GM21825 (cell line): ENCODE results near the gene PARD6A.

Experiments used
- ATAC-seq: cut with Tn5 transposase; IDR thresholded peaks from one replicate; pipeline ENCODE4 v1.9.1; 2021; ENCODE audit warnings: mild to moderate bottlenecking, moderate library complexity; ENCODE audit not compliant: unreplicated experiment

PARD6A gene

GRCh38 chr16:67666032-67666551, 5.3 kb downstream of the PARD6A start:
- ATAC-seq = no peak

GRCh38 chr16:67666559-67667452, 6.0 kb downstream of the PARD6A start, which contains the start of the genes C16orf86 and ENKD1:
TSS of gene C16orf86 (plus strand) at chr16:67666814. CDS start at chr16:67666971, 157 bp downstream.
TSS of gene ENKD1 (minus strand) at chr16:67666750. CDS start at chr16:67666442, 308 bp downstream.
- peak; percentile 47 for ATAC-seq

GRCh38 chr16:67667453-67667816, 6.7 kb downstream of the PARD6A start:
- ATAC-seq = no peak

GRCh38 chr16:67667817-67668494, 7.2 kb downstream of the PARD6A start:
- peak; percentile 64 for ATAC-seq

DNA sequence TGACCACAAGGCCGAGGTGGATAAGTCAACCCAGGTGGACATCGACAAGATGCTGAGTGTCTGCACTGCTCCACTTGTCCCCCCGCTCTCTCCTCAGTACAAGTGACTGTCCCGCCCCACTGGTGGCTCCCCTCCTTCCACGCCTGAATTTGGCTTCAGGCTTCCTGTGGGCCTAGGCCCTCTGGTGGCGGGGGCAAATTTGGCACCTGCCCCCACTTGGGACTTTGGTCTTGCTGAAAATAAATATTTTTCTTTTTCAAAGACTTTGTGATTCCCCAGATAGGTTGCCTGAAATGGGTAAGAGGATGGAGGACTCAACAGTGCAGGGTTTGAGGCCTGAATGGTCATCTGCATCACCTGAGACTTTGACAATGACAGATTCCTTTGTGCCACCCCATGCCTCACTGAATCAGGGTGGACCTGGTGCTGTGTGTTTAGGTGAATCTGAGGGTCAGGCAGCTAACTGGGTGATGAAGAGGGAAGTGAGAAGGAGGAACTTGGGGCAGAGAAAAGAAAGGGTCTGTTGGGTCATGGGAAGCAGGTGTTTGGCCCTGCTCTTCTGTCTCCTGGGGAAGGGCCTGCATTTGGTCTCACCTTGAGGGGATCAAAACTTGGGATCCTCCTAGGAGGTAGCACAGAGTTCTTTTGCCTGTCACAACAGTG, 7.9 kb downstream of the PARD6A start:
- ATAC-seq = no peak

DNA sequence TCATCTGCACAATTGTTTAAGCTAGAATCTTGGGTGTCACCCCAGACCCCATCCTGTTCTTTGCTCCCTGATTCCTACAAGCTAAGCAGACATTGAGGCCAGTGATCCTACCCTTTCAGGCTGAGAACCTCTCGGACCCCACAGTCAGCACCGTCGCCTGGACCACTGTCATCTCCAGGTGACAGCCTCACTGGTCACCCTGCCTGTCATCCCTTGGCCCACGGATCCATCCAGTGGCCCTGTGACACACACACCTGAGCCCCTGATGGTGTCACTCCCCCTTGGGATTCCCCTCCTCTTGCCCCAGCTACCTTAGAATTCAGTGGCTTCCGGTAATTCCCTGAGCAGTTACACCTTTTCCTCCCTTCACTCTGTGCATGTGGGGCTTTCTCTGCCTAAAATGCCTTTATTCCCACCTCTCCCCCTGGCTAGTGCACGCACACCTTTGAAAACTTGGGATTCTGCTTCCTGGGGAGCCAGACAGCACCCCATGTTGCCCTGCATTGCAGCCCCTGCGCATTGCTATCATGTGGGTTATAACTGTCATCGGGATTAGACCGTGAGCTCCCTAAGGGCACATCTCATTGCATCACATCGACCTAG, 8.8 kb downstream of the PARD6A start:
- no peak for ATAC-seq

- ATAC-seq = no peak
Measured at GRCh38 chr16:67672306-67672705, 11.5 kb downstream of the PARD6A start.

- no peak for ATAC-seq
Measured at GRCh38 chr16:67672739-67673662, 12.2 kb downstream of the PARD6A start.

DNA sequence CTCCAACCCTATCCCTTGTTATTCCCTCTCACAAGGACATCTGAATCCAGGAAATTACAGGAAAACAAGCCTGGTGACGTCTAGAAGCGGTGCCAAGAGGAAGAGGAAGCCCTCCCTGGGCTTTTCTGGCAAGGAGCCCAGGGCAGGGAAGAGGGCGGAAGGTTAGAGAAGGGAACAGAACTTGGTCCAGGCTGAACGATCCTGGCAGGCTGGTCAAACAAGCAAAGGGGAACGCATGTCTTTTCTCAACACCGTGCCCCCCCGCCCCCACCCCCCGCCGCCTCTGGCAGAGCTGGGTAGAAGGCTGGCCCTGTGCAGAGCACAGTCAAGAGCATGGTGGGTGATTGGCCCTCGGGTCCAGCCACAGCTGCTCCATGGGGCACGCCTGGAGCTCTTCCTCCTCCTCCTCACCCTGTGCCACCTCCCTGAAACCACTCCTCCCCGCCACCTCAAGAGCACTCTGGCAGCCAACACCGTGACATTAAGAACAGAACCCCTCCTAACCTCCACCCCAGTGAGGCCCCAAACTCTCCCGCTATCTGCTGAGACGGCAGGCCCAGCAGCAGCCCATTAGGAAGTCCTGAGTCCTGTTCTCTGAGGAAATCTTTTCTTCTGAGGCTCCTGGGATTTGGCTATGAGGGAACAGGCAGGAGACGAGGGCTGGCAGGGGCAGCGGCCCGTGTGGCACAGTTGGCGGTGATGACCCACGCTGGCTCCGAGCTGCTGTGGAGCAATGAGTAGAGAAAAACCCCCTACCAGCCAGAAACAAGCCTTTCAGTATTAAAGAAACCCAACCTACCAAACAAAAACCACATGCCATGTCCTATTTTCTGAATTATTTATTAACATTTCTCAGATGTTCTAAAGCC, 13.2 kb downstream of the PARD6A start:
- ATAC-seq = no peak

- ATAC-seq = no peak
Measured at GRCh38 chr16:67674851-67675578, 14.3 kb downstream of the PARD6A start.

DNA sequence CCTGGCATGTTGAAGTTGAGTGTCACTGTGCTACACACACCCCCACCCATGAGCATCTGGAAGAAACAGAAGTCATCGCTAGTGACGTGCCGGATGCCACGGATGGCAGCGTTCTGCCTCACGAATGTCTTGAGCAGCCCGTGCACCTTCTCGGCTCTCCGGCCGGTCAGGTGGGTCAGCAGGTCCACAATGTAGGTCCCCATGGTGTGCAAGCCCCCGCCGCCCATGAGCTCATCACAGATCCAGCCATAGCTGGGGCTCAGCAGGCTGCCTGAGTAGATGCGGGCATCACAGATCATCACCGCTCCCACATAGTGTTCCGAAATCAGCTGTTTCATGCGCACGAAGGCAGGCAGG, 14.8 kb downstream of the PARD6A start:
- no peak for ATAC-seq

DNA sequence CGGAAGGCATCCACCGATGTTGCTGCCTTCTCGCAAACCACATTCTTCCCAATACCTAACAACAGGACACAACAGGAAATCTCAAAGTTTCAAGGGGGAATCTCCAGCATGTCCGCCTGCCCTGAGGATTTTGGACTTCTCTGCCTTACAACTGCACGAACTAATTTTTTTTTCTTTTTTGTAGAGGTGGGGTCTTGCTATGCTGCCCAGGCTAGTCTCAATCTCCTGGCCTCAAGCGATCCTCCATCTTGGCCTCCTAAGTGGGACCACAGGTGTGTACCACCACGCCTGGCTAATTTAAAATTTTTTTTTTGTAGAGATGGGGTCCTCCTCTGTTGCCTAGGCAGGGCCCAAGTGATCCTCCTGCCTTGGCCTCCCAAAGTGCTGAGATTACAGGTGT, 15.2 kb downstream of the PARD6A start:
- no peak for ATAC-seq

GRCh38 chr16:67676516-67676915, 15.8 kb downstream of the PARD6A start:
- no peak for ATAC-seq

- ATAC-seq = no peak
Measured at GRCh38 chr16:67676939-67677338, 16.2 kb downstream of the PARD6A start.

GRCh38 chr16:67677712-67678111, 17.0 kb downstream of the PARD6A start:
- ATAC-seq = no peak

DNA sequence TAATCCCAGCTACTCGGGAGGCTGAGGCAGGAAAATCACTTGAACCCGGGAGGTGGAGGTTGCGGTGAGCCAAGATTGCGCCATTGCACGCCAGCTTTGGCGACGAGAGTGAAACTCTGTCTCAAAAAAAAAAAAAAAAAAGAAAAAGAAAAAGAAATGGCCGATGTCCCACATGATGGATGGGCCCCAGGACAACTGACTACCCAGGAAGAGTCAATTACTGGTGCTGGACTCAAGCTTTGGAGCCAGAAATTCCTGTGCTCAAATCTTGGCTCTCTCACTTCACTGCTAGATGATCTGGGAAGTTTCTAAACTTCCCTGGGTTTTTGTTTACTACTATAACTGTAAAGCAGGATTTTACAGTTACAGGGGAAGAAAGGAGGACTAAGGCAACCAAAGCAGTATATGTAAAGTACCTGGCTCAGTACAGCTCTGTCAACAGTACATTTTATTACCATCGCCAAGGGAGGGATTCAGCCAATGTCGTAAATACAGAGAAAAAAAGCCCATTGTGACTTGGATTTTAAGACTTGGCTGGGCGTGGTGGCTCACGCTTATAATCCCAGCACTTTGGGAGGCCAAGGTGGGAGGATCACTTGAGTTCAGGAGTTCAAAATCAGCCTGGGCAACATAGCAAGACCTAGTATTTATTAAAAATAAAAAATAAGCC, 17.7 kb downstream of the PARD6A start:
- ATAC-seq = no peak

DNA sequence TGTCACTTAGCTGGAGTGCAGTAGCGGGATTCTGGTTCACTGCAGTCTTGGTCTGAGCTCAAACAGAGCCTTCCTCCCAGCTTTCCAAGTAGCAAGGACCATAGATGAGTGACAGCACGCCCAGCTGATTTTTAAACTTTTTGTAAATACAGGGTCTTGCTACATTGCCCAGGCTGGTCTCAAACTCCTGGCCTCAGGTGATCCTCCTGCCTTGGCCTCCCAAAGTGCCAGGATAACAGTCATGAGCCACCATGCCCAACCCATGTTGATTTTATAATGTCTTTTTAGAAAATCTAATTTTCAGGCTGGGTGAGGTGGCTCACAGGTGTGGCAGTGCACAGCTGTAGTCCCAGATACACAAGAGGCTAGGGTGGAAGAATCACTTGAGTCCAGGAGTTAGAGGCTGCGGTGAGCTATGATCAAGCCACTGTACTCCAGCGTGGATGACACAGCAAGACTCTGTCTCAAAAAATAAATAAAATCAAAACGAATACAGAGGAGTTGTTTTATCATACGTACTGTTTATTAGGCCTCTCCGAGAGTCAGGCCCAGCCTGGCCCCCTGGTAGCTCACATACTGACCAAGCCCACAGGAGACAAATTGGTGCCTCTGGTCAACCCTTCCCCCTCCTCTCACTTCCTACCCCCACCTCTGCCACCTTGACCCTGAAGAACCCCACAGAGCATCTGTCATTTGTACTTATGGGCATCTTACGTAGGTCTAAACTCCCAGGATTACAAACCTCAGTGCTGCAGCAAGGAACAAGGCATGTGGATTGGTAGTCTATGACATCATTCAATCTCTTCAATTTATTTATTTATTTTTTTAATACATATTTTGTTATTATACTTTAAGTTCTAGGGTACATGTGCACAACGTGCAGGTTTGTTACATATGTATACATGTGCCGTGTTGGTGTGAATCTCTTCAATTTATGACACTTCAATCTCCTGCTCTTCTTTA, 19.5 kb downstream of the PARD6A start:
- no peak for ATAC-seq
